Left lung (tissue), 14 donors: Measurements from ENCODE around the gene CENPV. TPM values are rescaled to one million over a fixed set of nuclear protein-coding genes. Genes with fewer than 3 reads are reported as not detected.
"Not testable (repeated sequence)": the region's sequence is repeated elsewhere in the genome, so short reads cannot be mapped to it uniquely, and the experiment has no call there.

ENCODE experiments used
- ATAC-seq: fragments of 200-7000 bp; cut with Tn5 transposase; one replicate; pipeline ENCODE4 v1.9.1; 2020; ENCODE audit warnings: moderate library complexity
- DNase-seq, 4 donors: peaks; one replicate each; pipeline ENCODE4 v3.0.0-alpha.2; 2013 to 2020
- H3K27ac ChIP-seq, 2 donors: fragments of 200-600 bp; sonication (generic) in 1 of 2; one replicate each; pipeline versions ENCODE4 v1.5.0 to v1.8.0; 2020 to 2021
- H3K27me3 ChIP-seq, 2 donors: fragments of 200-600 bp; sonication (generic) in 1 of 2; one replicate each; pipeline versions ENCODE4 v1.5.0 to v1.8.0; 2020 to 2021
- H3K36me3 ChIP-seq, 2 donors: fragments of 200-600 bp; sonication (generic) in 1 of 2; one replicate each; pipeline versions ENCODE4 v1.5.0 to v1.8.0; 2020 to 2021
- H3K4me1 ChIP-seq, 2 donors: fragments of 200-600 bp; one replicate each; pipeline ENCODE4 v1.8.0; 2021
- H3K4me3 ChIP-seq, 2 donors: fragments of 200-600 bp; sonication (generic) in 1 of 2; one replicate each; pipeline versions ENCODE4 v1.5.0 to v1.8.0; 2020 to 2021; ENCODE audit warnings: mild to moderate bottlenecking in 1 of 2
- H3K9me3 ChIP-seq, 2 donors: fragments of 200-600 bp; sonication (generic) in 1 of 2; one replicate each; pipeline versions ENCODE4 v1.5.0 to v1.8.0; 2020 to 2021
- CTCF ChIP-seq, 2 donors: fragments of 200-600 bp; sonication (generic) in 1 of 2; IDR thresholded peaks; one replicate each; pipeline versions ENCODE4 v1.5.0 to v1.8.0; 2021; ENCODE audit warnings: antibody characterized with exemption in 2 of 2
- intact Hi-C, 2 donors: fragments of 100-400 bp; cut with DNase I; formaldehyde crosslinking; loops; one replicate each; pipeline versions ENCODE4 v1.11.2 to v1.14.2; 2022
- long read RNA-seq, 12 donors: library from polyadenylated mRNA in 2 of 12; unstranded in 2 of 12; transcript quantifications; one replicate each; pipeline ENCODE4 v2.0.0 and lab custom pipeline, GENCODE V29; 2019 to 2026
- polyA plus RNA-seq, 6 donors: library from polyadenylated mRNA; unstranded; fragments of 120-200 nt; gene quantifications; one replicate each; pipeline ENCODE4 v1.2.1, GENCODE V29; 2013; ENCODE audit not compliant: insufficient read length in 6 of 6
- total RNA-seq, 2 donors: library from RNA; stranded (reverse); fragmentation: NEBNext Ultra II Directional; extraction: Animal tissue kit (Norgen Biotek cat#: 25700); gene quantifications; one replicate each; pipeline ENCODE4 v1.2.1, GENCODE V29; 2021
- donor health status: DM: no; HTN: yes; CAD: no.
- donor health status: DM: no; HTN: no; CAD: no.

The CENPV gene
- total RNA-seq (10 to 100 TPM; 11.5 to 13.5 TPM), polyA plus RNA-seq (10 to 100 TPM; 71.6 to 92.6 (median 78.8) TPM)
- long read RNA-seq, donor 1, transcript CENPV-201 (5 exons, 1,165 nt), result major isoform, 27 of 52 reads
- long read RNA-seq, donor 1, transcript CENPV-202 (2 exons, 554 nt), result minor isoform, 5 of 52 reads
- long read RNA-seq, donor 1, partial matches to known transcripts, result 5 of 52 reads
- long read RNA-seq, donor 1, other reads (novel, unspliced or antisense), result 8 of 52 reads
- long read RNA-seq, donor 2, transcript CENPV-207 (1 exons, 671 nt), result minor isoform, 6 of 3,209 reads
- long read RNA-seq, donor 2, transcript CENPV-201 (5 exons, 1,165 nt), result major isoform, 23 of 3,209 reads
- long read RNA-seq, donor 2, transcript CENPV-202 (2 exons, 554 nt), result minor isoform, 8 of 3,209 reads
- long read RNA-seq, donor 2, partial matches to known transcripts, result 2,999 of 3,209 reads
- long read RNA-seq, donor 2, other reads (novel, unspliced or antisense), result 168 of 3,209 reads
- long read RNA-seq, donor 3, transcript CENPV-201 (5 exons, 1,165 nt), result major isoform, 46 of 2,690 reads
- long read RNA-seq, donor 3, partial matches to known transcripts, result 2,238 of 2,690 reads
- long read RNA-seq, donor 3, other reads (novel, unspliced or antisense), result 397 of 2,690 reads
- long read RNA-seq, donor 4, transcript CENPV-201 (5 exons, 1,165 nt), result major isoform, 5 of 6 reads
- long read RNA-seq, donor 4, partial matches to known transcripts, result 1 of 6 reads
- long read RNA-seq, donor 4, other reads (novel, unspliced or antisense), result 0 of 6 reads
- long read RNA-seq, donor 5, transcript CENPV-201 (5 exons, 1,165 nt), result major isoform, 23 of 2,726 reads
- long read RNA-seq, donor 5, partial matches to known transcripts, result 2,329 of 2,726 reads
- long read RNA-seq, donor 5, other reads (novel, unspliced or antisense), result 366 of 2,726 reads
- long read RNA-seq, donor 6, transcript CENPV-201 (5 exons, 1,165 nt), result major isoform, 28 of 1,355 reads
- long read RNA-seq, donor 6, partial matches to known transcripts, result 921 of 1,355 reads
- long read RNA-seq, donor 6, other reads (novel, unspliced or antisense), result 399 of 1,355 reads
- long read RNA-seq, donor 7, transcript CENPV-201 (5 exons, 1,165 nt), result major isoform, 14 of 2,374 reads
- long read RNA-seq, donor 7, partial matches to known transcripts, result 2,179 of 2,374 reads
- long read RNA-seq, donor 7, other reads (novel, unspliced or antisense), result 177 of 2,374 reads
- long read RNA-seq, donor 8, transcript CENPV-201 (5 exons, 1,165 nt), result major isoform, 15 of 794 reads
- long read RNA-seq, donor 8, partial matches to known transcripts, result 539 of 794 reads
- long read RNA-seq, donor 8, other reads (novel, unspliced or antisense), result 229 of 794 reads
- long read RNA-seq, donor 9, result 0 reads
- long read RNA-seq, donor 10, transcript CENPV-201 (5 exons, 1,165 nt), result major isoform, 20 of 28 reads
- long read RNA-seq, donor 10, partial matches to known transcripts, result 0 of 28 reads
- long read RNA-seq, donor 10, other reads (novel, unspliced or antisense), result 6 of 28 reads
- long read RNA-seq, donor 11, result 0 reads
- long read RNA-seq, donor 12, transcript CENPV-201 (5 exons, 1,165 nt), result major isoform, 12 of 2,719 reads
- long read RNA-seq, donor 12, partial matches to known transcripts, result 2,338 of 2,719 reads
- long read RNA-seq, donor 12, other reads (novel, unspliced or antisense), result 361 of 2,719 reads

- H3K9me3 ChIP-seq, result no peaks in the 10 kb centered on the region
- H3K36me3 ChIP-seq, result peaks cover 0 to 10% of the 10 kb centered on the region in 2 donors
- H3K27ac ChIP-seq, result no peak within 1 kb of the TSS
- DNase-seq (peak in 3 of 4 donors; percentile 50 to 87 (median 69)), ATAC-seq (peak; percentile 81)
- TF ChIP-seq CTCF (IDR thresholded peaks at IDR 0.05), result no peak
- intact Hi-C loops, result no loop called here
- peak within 1 kb of the TSS; percentile 41 to 64 for H3K4me3 ChIP-seq
- H3K4me1 ChIP-seq, result peaks cover 0 to 16% of the 10 kb centered on the region in 2 donors
- peaks cover 0 to 33% of the 10 kb centered on the region in 2 donors for H3K27me3 ChIP-seq
Measured at GRCh38 chr17:16353317-16354174, at the start of gene CENPV. Gene CENPV (minus strand): TSS chr17:16353469. CDS start chr17:16353436, 33 bp downstream.

GRCh38 chr17:16398270-16399267, 45.3 kb upstream of the CENPV start:
- no peak for TF ChIP-seq CTCF (IDR thresholded peaks at IDR 0.05)
- no peaks in the 10 kb centered on the region for H3K9me3 ChIP-seq
- H3K27me3 ChIP-seq, result no peaks in the 10 kb centered on the region
- intact Hi-C loops, result no loop called here
- H3K36me3 ChIP-seq, result no peaks in the 10 kb centered on the region
- DNase-seq (no peak), ATAC-seq (no peak)
- no peak overlapping the region for H3K4me3 ChIP-seq
- H3K27ac ChIP-seq, result no peak overlapping the region
- no peaks in the 10 kb centered on the region for H3K4me1 ChIP-seq

DNA sequence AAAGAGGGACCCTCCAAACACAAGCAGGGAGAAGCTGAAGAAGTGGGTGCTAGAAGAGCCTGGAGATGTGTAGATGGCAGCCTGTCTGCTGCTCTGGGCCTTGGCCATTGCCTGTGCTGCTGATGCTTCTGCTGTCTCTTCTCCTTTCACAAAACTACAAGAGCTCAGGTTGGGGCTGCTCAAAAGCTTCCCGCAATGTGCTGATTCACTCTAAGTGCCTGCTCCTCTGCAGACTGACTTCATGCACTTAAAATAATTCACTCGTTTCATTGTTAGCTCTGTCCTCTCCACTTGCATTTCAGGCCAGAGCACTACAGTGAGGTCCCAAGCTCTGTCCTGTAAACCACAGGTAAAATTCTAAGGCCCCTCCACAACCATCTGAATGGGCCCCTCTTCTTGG, 43.4 kb upstream of the CENPV start:
- H3K9me3 ChIP-seq, ATAC-seq, H3K27me3 ChIP-seq, intact Hi-C loops, H3K4me3 ChIP-seq, H3K36me3 ChIP-seq, DNase-seq, H3K4me1 ChIP-seq: not testable (repeated sequence)
- peak overlapping the region; percentile 0 to 69 for H3K27ac ChIP-seq

DNA sequence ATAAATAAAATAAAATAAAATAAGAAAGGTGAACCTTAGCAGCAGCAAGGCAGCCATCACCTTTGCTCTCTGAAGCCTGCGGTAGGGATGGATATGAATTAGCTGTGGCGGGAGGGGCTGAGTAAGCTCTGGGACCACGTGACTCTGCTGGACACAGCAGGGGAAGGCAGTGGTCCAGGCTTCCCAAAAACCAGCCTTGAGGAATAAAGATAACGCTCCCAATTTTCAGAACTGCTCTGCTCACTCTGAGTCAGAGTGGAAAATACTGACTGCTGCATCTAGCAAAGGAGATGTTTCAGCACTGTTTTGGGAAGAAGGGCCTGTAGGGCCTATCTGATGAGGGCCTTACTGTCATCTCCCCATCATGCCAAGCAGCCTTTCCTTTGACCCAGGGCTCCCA, 42.6 kb upstream of the CENPV start:
- H3K36me3 ChIP-seq, H3K27me3 ChIP-seq, H3K4me1 ChIP-seq, DNase-seq, H3K9me3 ChIP-seq, H3K4me3 ChIP-seq, intact Hi-C loops: not testable (repeated sequence)
- H3K27ac ChIP-seq, result peak overlapping the region in 1 of 2 donors; percentile 69
- ATAC-seq, result peak; percentile 83

DNA sequence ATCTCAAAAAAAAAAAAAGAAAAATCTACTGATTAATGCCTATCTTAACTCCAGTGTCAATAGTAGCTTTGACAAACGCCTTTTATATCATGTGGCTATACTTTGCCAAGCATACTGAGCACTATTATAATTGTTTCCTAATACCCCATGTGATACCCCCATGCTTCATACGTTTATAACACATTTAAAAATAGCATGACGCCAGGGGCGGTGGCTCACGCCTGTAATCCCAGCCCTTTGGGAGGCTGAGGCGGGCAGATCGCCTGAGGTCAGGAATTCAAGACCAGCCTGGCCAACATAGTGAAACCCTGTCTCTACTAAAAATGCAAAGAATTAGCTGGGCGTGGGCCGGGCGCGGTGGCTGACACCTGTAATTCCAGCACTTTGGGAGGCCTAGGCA, 39.2 kb upstream of the CENPV start:
- H3K4me3 ChIP-seq, intact Hi-C loops, H3K27ac ChIP-seq, H3K36me3 ChIP-seq, H3K27me3 ChIP-seq, DNase-seq, H3K9me3 ChIP-seq, ATAC-seq, H3K4me1 ChIP-seq: not testable (repeated sequence)
